Keratinocyte (primary cell): ENCODE results near the gene R3HDM2. TPM values are rescaled to one million over a fixed set of nuclear protein-coding genes. Genes with fewer than 3 reads are reported as not detected.

Experiments
- DNase-seq: peaks from one replicate; pipeline ENCODE4 v3.0.0-alpha.2; 2011; ENCODE audit warnings: low read depth, missing footprints, low spot score
- FAIRE-seq: peaks from 2 replicates; lab custom pipeline; 2011; peaks lifted over from hg19 to GRCh38; lab: Jason Lieb, UNC
- H2AFZ ChIP-seq: 2 replicates; pipeline ENCODE4 v1.6.0; 2012; ENCODE audit warnings: low read length, control low read depth, inconsistent platforms; ENCODE audit not compliant: control insufficient read depth
- H3K27ac ChIP-seq: 2 replicates; pipeline ENCODE4 v1.5.1; 2011; ENCODE audit warnings: low read length; ENCODE audit not compliant: control insufficient read depth, insufficient read depth
- H3K27me3 ChIP-seq: 3 replicates; pipeline ENCODE4 v1.6.0; 2011; ENCODE audit warnings: low read length; ENCODE audit not compliant: control insufficient read depth, insufficient read depth; ENCODE audit errors: extremely low read depth
- H3K36me3 ChIP-seq, 2 experiments: 2 replicates in 1 of 2; 3 replicates in 1 of 2; pipeline ENCODE4 v1.5.1; 2011; ENCODE audit warnings: low read length in 2 of 2, mild to moderate bottlenecking in 1 of 2; ENCODE audit not compliant: control insufficient read depth in 2 of 2, insufficient read depth in 2 of 2; ENCODE audit errors: extremely low read depth in 1 of 2
- H3K4me1 ChIP-seq: 3 replicates; pipeline ENCODE4 v1.5.1; 2011; ENCODE audit warnings: low read length; ENCODE audit not compliant: control insufficient read depth, insufficient read depth; ENCODE audit errors: extremely low read depth
- H3K4me2 ChIP-seq: 3 replicates; pipeline ENCODE4 v1.6.0; 2011; ENCODE audit warnings: low read depth, low read length; ENCODE audit not compliant: control insufficient read depth, insufficient read depth; ENCODE audit errors: extremely low read depth
- H3K4me3 ChIP-seq, 3 experiments: fragments of 200-600 bp in 1 of 3; sonication (generic) in 1 of 3; 2 replicates in 2 of 3; 3 replicates in 1 of 3; pipeline ENCODE4 v1.5.1; 2011 to 2016; ENCODE audit warnings: low read length in 3 of 3, mild to moderate bottlenecking in 3 of 3, control low read depth in 2 of 3, inconsistent platforms in 1 of 3, low read depth in 1 of 3, mixed read lengths in 1 of 3, mixed run types in 1 of 3, moderate library complexity in 1 of 3; ENCODE audit not compliant: control insufficient read depth in 2 of 3, insufficient read depth in 2 of 3; ENCODE audit errors: extremely low read depth in 1 of 3
- H3K79me2 ChIP-seq: 2 replicates; pipeline ENCODE4 v1.6.0; 2012; ENCODE audit warnings: low read length; ENCODE audit not compliant: control insufficient read depth, insufficient read depth
- H3K9ac ChIP-seq: 3 replicates; pipeline ENCODE4 v1.6.0; 2011; ENCODE audit warnings: low read length; ENCODE audit not compliant: control insufficient read depth, insufficient read depth; ENCODE audit errors: extremely low read depth
- H3K9me1 ChIP-seq: 3 replicates; pipeline ENCODE4 v1.6.0; 2011; ENCODE audit warnings: low read length; ENCODE audit not compliant: control insufficient read depth, insufficient read depth; ENCODE audit errors: extremely low read depth
- H3K9me3 ChIP-seq: 2 replicates; pipeline ENCODE4 v1.5.1; 2012; ENCODE audit warnings: low read depth, low read length; ENCODE audit not compliant: control insufficient read depth
- H4K20me1 ChIP-seq: 3 replicates; pipeline ENCODE4 v1.6.0; 2011; ENCODE audit warnings: low read length; ENCODE audit not compliant: control insufficient read depth, insufficient read depth; ENCODE audit errors: extremely low read depth
- CTCF ChIP-seq, 3 experiments: IDR thresholded peaks in 1 of 3; conservative IDR thresholded peaks in 1 of 3; optimal IDR thresholded peaks in 1 of 3; 2 replicates in 2 of 3; 3 replicates in 1 of 3; pipeline versions ENCODE3 to v1.5.1; 2011; ENCODE audit warnings: low read length in 3 of 3, mild to moderate bottlenecking in 3 of 3, moderate library complexity in 2 of 3, control low read depth in 1 of 3, inconsistent platforms in 1 of 3; ENCODE audit not compliant: insufficient read depth in 2 of 3; ENCODE audit errors: extremely low read depth in 1 of 3
- EZH2 ChIP-seq: IDR thresholded peaks from one replicate; pipeline ENCODE4 v1.6.1; 2012; ENCODE audit warnings: inconsistent platforms, mild to moderate bottlenecking, low read length, moderate library complexity
- dilution Hi-C: fragments of 300-500 bp; cut with MboI; formaldehyde crosslinking; loops from one replicate; pipeline ENCODE4 v1.7.0; 2020; ENCODE audit warnings: low sequenced_read_pairs; ENCODE audit not compliant: extremely low pct_ligation_motif_present
- polyA plus RNA-seq, 5 experiments: library from polyadenylated mRNA; depleted of rRNA in 3 of 5; stranded (reverse) in 3 of 5; stranded (forward) in 1 of 5; unstranded in 1 of 5; fragments of >200 nt; gene quantifications; 1 replicate in 1 of 5; 2 replicates in 3 of 5; 3 replicates in 1 of 5; pipeline versions ENCODE4 v1.2.1 to v1.2.3, GENCODE V29; 2011 to 2012; ENCODE audit warnings: missing spikeins in 2 of 5, low read depth in 1 of 5, low replicate concordance in 1 of 5

The R3HDM2 gene
- polyA plus RNA-seq, 1 donor (not counting 4 experiments of a cell fraction or from before 2014, with no cell fraction given): 11.1 TPM

- H2AFZ ChIP-seq: no peak overlapping the region
- H3K27ac ChIP-seq: no peak overlapping the region
- H3K4me3 ChIP-seq: no peak overlapping the region
- DNase-seq (no peak), FAIRE-seq (no peak)
- H3K4me1 ChIP-seq: peaks cover 11% of the 10 kb centered on the region
- no peaks in the 10 kb centered on the region for H3K9me3 ChIP-seq
- H3K9ac ChIP-seq: no peak overlapping the region
- no peaks in the 10 kb centered on the region for H3K27me3 ChIP-seq
- no peaks in the 10 kb centered on the region for H3K36me3 ChIP-seq
- no peaks in the 10 kb centered on the region for H3K79me2 ChIP-seq
- dilution Hi-C loops: no loop called here
- H4K20me1 ChIP-seq: no peaks in the 10 kb centered on the region
- H3K4me2 ChIP-seq: no peak overlapping the region
- no peaks in the 10 kb centered on the region for H3K9me1 ChIP-seq
- TF ChIP-seq CTCF (optimal IDR thresholded peaks at IDR 0.05 in 1 of 3, IDR thresholded peaks at IDR 0.05 in 1 of 3, conservative IDR thresholded peaks at IDR 0.05 in 1 of 3; ENCODE audit: extremely low read depth in 1 of 3, insufficient read depth in 2 of 3, low read length in 3 of 3) (no peak), EZH2 (no peak)
Observed at GRCh38 chr12:57334219-57334618, 96.6 kb downstream of the R3HDM2 start.

GRCh38 chr12:57332646-57333312, 98.1 kb downstream of the R3HDM2 start:
- TF ChIP-seq CTCF (optimal IDR thresholded peaks at IDR 0.05 in 1 of 3, IDR thresholded peaks at IDR 0.05 in 1 of 3, conservative IDR thresholded peaks at IDR 0.05 in 1 of 3; ENCODE audit: extremely low read depth in 1 of 3, insufficient read depth in 2 of 3, low read length in 3 of 3): no peak
- H3K36me3 ChIP-seq: no peaks in the 10 kb centered on the region
- FAIRE-seq (no peak), DNase-seq (no peak)
- no peak overlapping the region for H2AFZ ChIP-seq
- no peaks in the 10 kb centered on the region for H4K20me1 ChIP-seq
- no peaks in the 10 kb centered on the region for H3K27me3 ChIP-seq
- H3K4me2 ChIP-seq: peak overlapping the region; percentile 34
- H3K79me2 ChIP-seq: no peaks in the 10 kb centered on the region
- no peak overlapping the region for H3K9ac ChIP-seq
- H3K4me1 ChIP-seq: peaks cover 11% of the 10 kb centered on the region
- H3K9me3 ChIP-seq: no peaks in the 10 kb centered on the region
- no peak overlapping the region for H3K4me3 ChIP-seq
- peak overlapping the region; percentile 1 for H3K27ac ChIP-seq
- no peaks in the 10 kb centered on the region for H3K9me1 ChIP-seq
- dilution Hi-C loops: no loop called here
